ENCODE measurements around the gene NMBR.
"Not testable (repeated sequence)": the region's sequence is repeated elsewhere in the genome, so short reads cannot be mapped to it uniquely, and the experiment has no call there.

The NMBR gene

GRCh38 chr6:142068416-142068815 is 78.5 kb downstream of the NMBR start:
- H3K9me2 ChIP-seq (replicated peaks; ENCODE audit: insufficient read depth, low read length) = no peaks in the 10 kb centered on the region
- no peaks in the 10 kb centered on the region for H3K27me3 ChIP-seq (replicated peaks; ENCODE audit: insufficient read depth, low read length)
- no peaks in the 10 kb centered on the region for H3K79me2 ChIP-seq (ENCODE audit: low read length)
- H3K4me1 ChIP-seq (ENCODE audit: low read length) = no peaks in the 10 kb centered on the region
- no peak overlapping the region for H3K27ac ChIP-seq (ENCODE audit: low read length)
- DNase-seq = no peak
- no peaks in the 10 kb centered on the region for H3K9me3 ChIP-seq (replicated peaks; ENCODE audit: insufficient read depth, low read length)
- H3F3A ChIP-seq (ENCODE audit: insufficient read depth, low read length) = no peaks in the 10 kb centered on the region
- H2AFZ ChIP-seq (ENCODE audit: low read length) = no peak overlapping the region
- TF ChIP-seq CTCF (IDR thresholded peaks at IDR 0.05; ENCODE audit: low read length) = no peak
- no peak for TF ChIP-seq EZH2phosphoT487 (IDR thresholded peaks at IDR 0.05; ENCODE audit: low read length)
- TF ChIP-seq EZH2 (optimal IDR thresholded peaks at IDR 0.05; ENCODE audit: low read depth, low read length) = no peak
- no peaks in the 10 kb centered on the region for H4K20me1 ChIP-seq (ENCODE audit: insufficient read depth, low read length)
- H3K9ac ChIP-seq (ENCODE audit: low read length) = no peak overlapping the region
- no peaks in the 10 kb centered on the region for H3K36me3 ChIP-seq (replicated peaks; ENCODE audit: insufficient read depth, low read length)
- no peak overlapping the region for H3K4me3 ChIP-seq (ENCODE audit: low read length)
- H3K4me2 ChIP-seq (ENCODE audit: low read depth, low read length) = no peak overlapping the region

- not testable (repeated sequence) for H3K27me3 ChIP-seq (replicated peaks; ENCODE audit: insufficient read depth, low read length); H3K4me1 ChIP-seq (ENCODE audit: low read length); H3F3A ChIP-seq (ENCODE audit: insufficient read depth, low read length); H2AFZ ChIP-seq (ENCODE audit: low read length); H3K9ac ChIP-seq (ENCODE audit: low read length); H3K79me2 ChIP-seq (ENCODE audit: low read length); H4K20me1 ChIP-seq (ENCODE audit: insufficient read depth, low read length); H3K9me3 ChIP-seq (replicated peaks; ENCODE audit: insufficient read depth, low read length); H3K9me2 ChIP-seq (replicated peaks; ENCODE audit: insufficient read depth, low read length); H3K4me3 ChIP-seq (ENCODE audit: low read length); DNase-seq; H3K36me3 ChIP-seq (replicated peaks; ENCODE audit: insufficient read depth, low read length); H3K27ac ChIP-seq (ENCODE audit: low read length); H3K4me2 ChIP-seq (ENCODE audit: low read depth, low read length)
Observed at GRCh38 chr6:142062861-142063260, 84.1 kb downstream of the NMBR start.

GRCh38 chr6:142058551-142059290 is 88.2 kb downstream of the NMBR start:
- Histone ChIP-seq H3K27me3 (replicated peaks; ENCODE audit: insufficient read depth, low read length) (no peaks in the 10 kb centered on the region), H3K9me3 (replicated peaks; ENCODE audit: insufficient read depth, low read length) (no peaks in the 10 kb centered on the region), H3K9me2 (replicated peaks; ENCODE audit: insufficient read depth, low read length) (no peaks in the 10 kb centered on the region), H4K20me1 (ENCODE audit: insufficient read depth, low read length) (no peaks in the 10 kb centered on the region), H3F3A (ENCODE audit: insufficient read depth, low read length) (no peaks in the 10 kb centered on the region), H2AFZ (ENCODE audit: low read length) (no peak overlapping the region), H3K36me3 (replicated peaks; ENCODE audit: insufficient read depth, low read length) (no peaks in the 10 kb centered on the region), H3K4me3 (ENCODE audit: low read length) (no peak overlapping the region), H3K9ac (ENCODE audit: low read length) (no peak overlapping the region), H3K79me2 (ENCODE audit: low read length) (no peaks in the 10 kb centered on the region), H3K4me1 (ENCODE audit: low read length) (no peaks in the 10 kb centered on the region), H3K4me2 (ENCODE audit: low read depth, low read length) (no peak overlapping the region), H3K27ac (ENCODE audit: low read length) (no peak overlapping the region)
- no peak for DNase-seq
- TF ChIP-seq EZH2 (optimal IDR thresholded peaks at IDR 0.05; ENCODE audit: low read depth, low read length) = no peak
- TF ChIP-seq CTCF (IDR thresholded peaks at IDR 0.05; ENCODE audit: low read length) = no peak
- no peak for TF ChIP-seq EZH2phosphoT487 (IDR thresholded peaks at IDR 0.05; ENCODE audit: low read length)

- Histone ChIP-seq H4K20me1 (ENCODE audit: insufficient read depth, low read length) (no peaks in the 10 kb centered on the region), H3K4me3 (ENCODE audit: low read length) (no peak overlapping the region), H3K4me1 (ENCODE audit: low read length) (no peaks in the 10 kb centered on the region), H3K9me3 (replicated peaks; ENCODE audit: insufficient read depth, low read length) (no peaks in the 10 kb centered on the region), H3F3A (ENCODE audit: insufficient read depth, low read length) (no peaks in the 10 kb centered on the region), H3K27me3 (replicated peaks; ENCODE audit: insufficient read depth, low read length) (no peaks in the 10 kb centered on the region), H3K79me2 (ENCODE audit: low read length) (no peaks in the 10 kb centered on the region), H3K36me3 (replicated peaks; ENCODE audit: insufficient read depth, low read length) (no peaks in the 10 kb centered on the region), H3K4me2 (ENCODE audit: low read depth, low read length) (no peak overlapping the region), H3K27ac (ENCODE audit: low read length) (no peak overlapping the region), H3K9ac (ENCODE audit: low read length) (no peak overlapping the region), H2AFZ (ENCODE audit: low read length) (no peak overlapping the region), H3K9me2 (replicated peaks; ENCODE audit: insufficient read depth, low read length) (no peaks in the 10 kb centered on the region)
- no peak for DNase-seq
- TF ChIP-seq CTCF (IDR thresholded peaks at IDR 0.05; ENCODE audit: low read length) = no peak
- no peak for TF ChIP-seq EZH2 (optimal IDR thresholded peaks at IDR 0.05; ENCODE audit: low read depth, low read length)
- TF ChIP-seq EZH2phosphoT487 (IDR thresholded peaks at IDR 0.05; ENCODE audit: low read length) = no peak
Observed at GRCh38 chr6:142055219-142055618, 91.7 kb downstream of the NMBR start.
